Pancreas (tissue), 10 donors: Measurements from ENCODE around the gene ZDHHC13. TPM values are rescaled to one million over a fixed set of nuclear protein-coding genes. Genes with fewer than 3 reads are reported as not detected.

Source experiments
- ATAC-seq, 4 donors: fragments of 200-7000 bp; cut with Tn5 transposase; one replicate each; pipeline versions ENCODE4 v1.8.0 to v1.9.1; 2020; ENCODE audit warnings: mild to moderate bottlenecking in 4 of 4, moderate library complexity in 4 of 4
- DNase-seq, 6 donors: peaks; one replicate each; pipeline ENCODE4 v3.0.0-alpha.2; 2020
- FAIRE-seq: peaks from 2 replicates; lab custom pipeline; 2012; peaks lifted over from hg19 to GRCh38; lab: Jason Lieb, UNC
- H3K27ac ChIP-seq, 4 donors: fragments of 200-600 bp; sonication (generic); 1 replicate in 3 of 4; 2 replicates in 1 of 4; pipeline versions ENCODE4 v1.5.0 to v1.8.0; 2020
- H3K27me3 ChIP-seq, 4 donors: fragments of 200-600 bp; one replicate each; pipeline ENCODE4 v1.8.0; 2021
- H3K36me3 ChIP-seq, 3 donors: fragments of 200-600 bp; sonication (generic) in 1 of 3; one replicate each; pipeline versions ENCODE4 v1.5.0 to v1.8.0; 2020 to 2021
- H3K4me1 ChIP-seq, 3 donors: fragments of 200-600 bp; one replicate each; pipeline ENCODE4 v1.8.0; 2021
- H3K4me3 ChIP-seq, 4 donors: fragments of 200-600 bp; sonication (generic) in 2 of 4; one replicate each; pipeline versions ENCODE4 v1.5.0 to v1.8.0; 2020 to 2021
- H3K9me3 ChIP-seq, 4 donors: fragments of 200-600 bp; one replicate each; pipeline ENCODE4 v1.8.0; 2021
- CTCF ChIP-seq, 4 donors: fragments of 200-600 bp; sonication (generic) in 3 of 4; IDR thresholded peaks; one replicate each; pipeline versions ENCODE4 v1.5.0 to v1.8.0; 2021; ENCODE audit warnings: antibody characterized with exemption in 4 of 4
- WGBS, 2 donors: extraction: QIAGEN DNeasy Blood & Tissue Kit; methylation state at CpG; one replicate each; pipeline ENCODE4 v1.1.7; 2013; 5-methylcytosine and 5-hydroxymethylcytosine counted together
- intact Hi-C, 3 donors: fragments of 100-400 bp; cut with DNase I; formaldehyde crosslinking; loops; one replicate each; pipeline versions ENCODE4 v1.11.1 to v1.14.2; 2022
- polyA plus RNA-seq, 2 donors: library from polyadenylated mRNA; stranded (reverse); fragments of 200-250 nt; gene quantifications; one replicate each; pipeline ENCODE4 v1.2.3, GENCODE V29; 2013
- total RNA-seq, 6 donors: library from RNA; stranded (reverse); fragmentation: NEBNext Ultra II Directional in 4 of 6; extraction: Animal tissue kit (Norgen Biotek cat#: 25700) in 4 of 6; gene quantifications; one replicate each; pipeline versions ENCODE4 v1.2.1 to v1.2.4, GENCODE V29; 2021 to 2023
- donor health status: healthy with polysubstance abuse.
- donor health status: DM: no; HTN: no; CAD: no; lungs with moderate emphysema.
- donor health status: DM: no; HTN: no; CAD: no.
- donor health status: control.
- donor health status: control.
- donor health status: Bipolar disorder and iron deficiency.
- donor health status: DM: yes; HTN: yes; CAD: no.
- donor health status: DM: no; HTN: no; CAD: no.
- donor health status: DM: no; HTN: no; CAD: no.
- donor health status: DM: yes; HTN: yes; CAD: no.

The ZDHHC13 gene
- total and polyA plus RNA-seq, 8 donors = 4.5 to 11.5 (median 7.5) TPM

GRCh38 chr11:19089421-19089820 is 27.5 kb upstream of the ZDHHC13 start:
- Histone ChIP-seq H3K4me3 (no peak overlapping the region), H3K36me3 (no peaks in the 10 kb centered on the region), H3K4me1 (no peaks in the 10 kb centered on the region), H3K27me3 (no peaks in the 10 kb centered on the region), H3K27ac (no peak overlapping the region), H3K9me3 (no peaks in the 10 kb centered on the region)
- DNase-seq (no peak), ATAC-seq (no peak), FAIRE-seq (no peak)
- intact Hi-C loops = no loop called here
- 88% methylated on average over 5 of the region's 5 CpGs for WGBS, 2 donors
- TF ChIP-seq CTCF (IDR thresholded peaks at IDR 0.05) = no peak

GRCh38 chr11:19091366-19091765 is 25.6 kb upstream of the ZDHHC13 start:
- no peaks in the 10 kb centered on the region for H3K36me3 ChIP-seq
- H3K27ac ChIP-seq = no peak overlapping the region
- H3K27me3 ChIP-seq = no peaks in the 10 kb centered on the region
- no peak for FAIRE-seq
- H3K4me3 ChIP-seq = no peak overlapping the region
- H3K9me3 ChIP-seq = no peaks in the 10 kb centered on the region
- WGBS, 2 donors = 74 to 85% methylated on average over 1 of the region's 1 CpG
- DNase-seq = no peak
- no peak for ATAC-seq
- intact Hi-C loops = no loop called here
- no peak for TF ChIP-seq CTCF (IDR thresholded peaks at IDR 0.05)
- no peaks in the 10 kb centered on the region for H3K4me1 ChIP-seq

GRCh38 chr11:19092342-19092741 is 24.6 kb upstream of the ZDHHC13 start:
- no peaks in the 10 kb centered on the region for H3K9me3 ChIP-seq
- intact Hi-C loops = no loop called here
- WGBS, 2 donors = 61 to 72% methylated on average over 3 of the region's 3 CpGs
- no peak for DNase-seq
- no peak overlapping the region for H3K4me3 ChIP-seq
- ATAC-seq = no peak
- H3K27ac ChIP-seq = no peak overlapping the region
- no peaks in the 10 kb centered on the region for H3K4me1 ChIP-seq
- no peak for FAIRE-seq
- H3K27me3 ChIP-seq = no peaks in the 10 kb centered on the region
- no peak for TF ChIP-seq CTCF (IDR thresholded peaks at IDR 0.05)
- H3K36me3 ChIP-seq = no peaks in the 10 kb centered on the region

GRCh38 chr11:19092850-19093249 is 24.1 kb upstream of the ZDHHC13 start:
- Histone ChIP-seq H3K36me3 (no peaks in the 10 kb centered on the region), H3K4me3 (no peak overlapping the region), H3K27ac (no peak overlapping the region), H3K27me3 (no peaks in the 10 kb centered on the region), H3K4me1 (no peaks in the 10 kb centered on the region), H3K9me3 (no peaks in the 10 kb centered on the region)
- TF ChIP-seq CTCF (IDR thresholded peaks at IDR 0.05) = no peak
- 93 to 96% methylated on average over 2 of the region's 2 CpGs for WGBS, 2 donors
- intact Hi-C loops = no loop called here
- DNase-seq (no peak), ATAC-seq (no peak), FAIRE-seq (no peak)

GRCh38 chr11:19093976-19094375 is 23.0 kb upstream of the ZDHHC13 start:
- intact Hi-C loops = no loop called here
- WGBS, 2 donors = 33 to 44% methylated on average over 4 of the region's 4 CpGs

More at GRCh38 chr11:19093976-19094375, 23.0 kb upstream of the ZDHHC13 start:
- no peaks in the 10 kb centered on the region for H3K4me1 ChIP-seq
- no peak overlapping the region for H3K27ac ChIP-seq
- TF ChIP-seq CTCF (IDR thresholded peaks at IDR 0.05) = no peak
- ATAC-seq (no peak), DNase-seq (no peak), FAIRE-seq (no peak)
- H3K36me3 ChIP-seq = no peaks in the 10 kb centered on the region
- H3K27me3 ChIP-seq = no peaks in the 10 kb centered on the region
- H3K4me3 ChIP-seq = no peak overlapping the region
- no peaks in the 10 kb centered on the region for H3K9me3 ChIP-seq
